T-cell (primary cell): ENCODE measurements around the gene KLK13. TPM values are rescaled to one million over a fixed set of nuclear protein-coding genes. Genes with fewer than 3 reads are reported as not detected.

Experiments
- ATAC-seq, 4 experiments: fragments of 200-7000 bp in 3 of 4; fragments of 150-1000 bp in 1 of 4; cut with Tn5 transposase; replicated peaks in 1 of 4; 1 replicate in 3 of 4; 2 replicates in 1 of 4; pipeline ENCODE4 v1.10.0; 2021; ENCODE audit warnings: moderate library complexity in 3 of 4, mild to moderate bottlenecking in 2 of 4, moderate number of reproducible peaks in 1 of 4
- CTCF ChIA-PET, 2 donors: fragments of 300-600 bp; sonication (Branson Sonifier 250); formaldehyde crosslinking; loops; one replicate each; lab custom pipeline; 2022; ENCODE audit warnings: antibody characterized with exemption in 2 of 2; lab: Charles Lee
- POLR2A ChIA-PET, 2 donors: fragments of 300-600 bp; sonication (Branson Sonifier 250); formaldehyde crosslinking; loops; one replicate each; lab custom pipeline; 2022; ENCODE audit warnings: antibody characterized with exemption in 2 of 2; lab: Charles Lee
- DNase-seq, 35 experiments: peaks; one replicate each; pipeline versions ENCODE4 v3.0.0 to v3.0.0-alpha.2; 2013 to 2023
- H3K27ac ChIP-seq: one replicate; pipeline ENCODE4 v1.5.1; 2013; ENCODE audit warnings: low read length
- H3K27me3 ChIP-seq, 2 experiments: replicated peaks in 1 of 2; 1 replicate in 1 of 2; 2 replicates in 1 of 2; pipeline versions ENCODE4 v1.6.1 to v1.7.0; 2013; ENCODE audit warnings: low read length in 1 of 2, mixed read lengths in 1 of 2; ENCODE audit not compliant: control insufficient read depth in 2 of 2, insufficient read depth in 2 of 2; ENCODE audit errors: extremely low read depth in 1 of 2
- H3K36me3 ChIP-seq, 2 donors: 1 replicate in 1 of 2; 2 replicates in 1 of 2; pipeline versions ENCODE4 v1.6.1 to v1.7.0; 2013; ENCODE audit warnings: low read length in 1 of 2; ENCODE audit not compliant: control insufficient read depth in 2 of 2, insufficient read depth in 1 of 2; ENCODE audit errors: extremely low read depth in 1 of 2
- H3K4me1 ChIP-seq, 2 experiments: 1 replicate in 1 of 2; 2 replicates in 1 of 2; pipeline versions ENCODE4 v1.6.1 to v1.7.0; 2013; ENCODE audit warnings: low read length in 2 of 2, mixed read lengths in 1 of 2; ENCODE audit not compliant: insufficient read depth in 2 of 2, control insufficient read depth in 1 of 2; ENCODE audit errors: extremely low read depth in 1 of 2
- H3K4me3 ChIP-seq, 2 donors: 1 replicate in 1 of 2; 2 replicates in 1 of 2; pipeline versions ENCODE4 v1.5.1 to v1.7.0; 2013; ENCODE audit warnings: mild to moderate bottlenecking in 2 of 2, low read length in 1 of 2, moderate library complexity in 1 of 2; ENCODE audit not compliant: control insufficient read depth in 1 of 2; ENCODE audit errors: extremely low read depth in 1 of 2
- H3K9me3 ChIP-seq: 2 replicates; pipeline ENCODE4 v1.7.0; 2013
- H3K27ac Mint-ChIP-seq, 2 donors: one replicate each; pipeline ENCODE4 v1.8.0; 2020 to 2021; ENCODE audit warnings: mild to moderate bottlenecking in 2 of 2, mixed read lengths in 2 of 2
- H3K27me3 Mint-ChIP-seq, 2 donors: one replicate each; pipeline ENCODE4 v1.8.0; 2021 to 2022; ENCODE audit warnings: mixed read lengths in 2 of 2
- H3K36me3 Mint-ChIP-seq: one replicate; pipeline ENCODE4 v1.8.0; 2021; ENCODE audit warnings: mixed read lengths
- H3K4me1 Mint-ChIP-seq, 3 donors: one replicate each; pipeline ENCODE4 v1.8.0; 2020 to 2022; ENCODE audit warnings: mixed read lengths in 3 of 3, mild to moderate bottlenecking in 1 of 3
- H3K4me3 Mint-ChIP-seq, 3 donors: one replicate each; pipeline ENCODE4 v1.8.0; 2020 to 2022; ENCODE audit warnings: mild to moderate bottlenecking in 3 of 3, mixed read lengths in 3 of 3, moderate library complexity in 3 of 3
- H3K9me3 Mint-ChIP-seq, 3 donors: one replicate each; pipeline ENCODE4 v1.8.0; 2020 to 2022; ENCODE audit warnings: mixed read lengths in 3 of 3
- WGBS: methylation state at CpG from one replicate; pipeline ENCODE4 v1.1.5; 2013; ENCODE audit warnings: missing lambda C conversion rate; ENCODE audit not compliant: insufficient coverage; 5-methylcytosine and 5-hydroxymethylcytosine counted together
- total RNA-seq, 35 experiments: library from RNA in 6 of 35; stranded (reverse) in 6 of 35; fragments of 120-200 nt in 1 of 35; gene quantifications; one replicate each; pipeline versions ENCODE4 v1.2.1 to v1.2.4 and lab custom pipeline; 2013 to 2026

Gene KLK13
- total RNA-seq, 5 donors from 2014 or later (not counting 1 experiment from before 2014, with no cell fraction given), result not detected

GRCh38 chr19:51082611-51083010 lies 17.7 kb upstream of the KLK13 start, which contains the start of gene KLK14:
TSS of gene KLK14 (minus strand) at chr19:51082887. CDS start at chr19:51082614, 273 bp downstream.
- Mint-ChIP-seq H3K9me3 (no peaks in the 10 kb centered on the region), H3K27ac (no peak within 1 kb of the TSS), H3K4me3 (no peak within 1 kb of the TSS), H3K27me3 (peaks cover 16% of the 10 kb centered on the region in 2 donors), H3K4me1 (no peaks in the 10 kb centered on the region), H3K36me3 (no peaks in the 10 kb centered on the region)
- peaks cover 0 to 2% of the 10 kb centered on the region in 2 donors for H3K36me3 ChIP-seq
- no peaks in the 10 kb centered on the region for H3K4me1 ChIP-seq
- WGBS, result 80% methylated on average over 1 of the region's 7 CpGs
- ATAC-seq, result no peak
- ChIA-PET CTCF (no interaction called here), POLR2A (no interaction called here)
- no peak within 1 kb of the TSS for H3K27ac ChIP-seq
- no peaks in the 10 kb centered on the region for H3K9me3 ChIP-seq
- no peak within 1 kb of the TSS for H3K4me3 ChIP-seq
- no peak for DNase-seq
- H3K27me3 ChIP-seq, result peaks cover 0 to 22% of the 10 kb centered on the region in 2 experiments

DNA sequence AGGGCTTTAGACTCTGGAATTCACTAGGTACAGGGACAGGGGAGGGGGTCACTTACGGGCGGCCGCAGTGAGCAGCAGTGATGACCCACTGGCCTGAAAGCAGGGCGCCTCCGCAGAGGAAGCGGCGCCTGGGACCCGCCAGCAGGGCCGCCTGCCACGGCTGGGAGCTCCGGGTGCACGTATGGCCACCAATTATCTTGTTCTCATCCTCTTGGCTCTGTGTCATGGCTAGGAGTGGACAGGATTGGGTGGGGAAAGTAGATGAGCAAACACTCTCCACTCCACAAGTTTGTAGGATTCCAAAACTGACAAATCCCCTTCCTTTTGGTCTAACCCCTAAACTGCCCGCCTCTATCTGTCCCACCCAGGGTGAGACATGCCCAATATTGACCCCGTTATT lies 16.6 kb upstream of the KLK13 start:
- ATAC-seq (no peak), DNase-seq (no peak)
- H3K4me3 Mint-ChIP-seq, result no peak overlapping the region
- no peaks in the 10 kb centered on the region for H3K4me1 Mint-ChIP-seq
- Histone ChIP-seq H3K9me3 (no peaks in the 10 kb centered on the region), H3K36me3 (peaks cover 0 to 2% of the 10 kb centered on the region in 2 donors), H3K27ac (no peak overlapping the region), H3K27me3 (peaks cover 0 to 24% of the 10 kb centered on the region in 2 experiments), H3K4me3 (no peak overlapping the region), H3K4me1 (no peaks in the 10 kb centered on the region)
- H3K36me3 Mint-ChIP-seq, result no peaks in the 10 kb centered on the region
- no peaks in the 10 kb centered on the region for H3K9me3 Mint-ChIP-seq
- POLR2A ChIA-PET, result no interaction called here
- H3K27ac Mint-ChIP-seq, result no peak overlapping the region
- H3K27me3 Mint-ChIP-seq, result peaks cover 16% of the 10 kb centered on the region in 2 donors
- WGBS, result 91% methylated on average over 12 of the region's 14 CpGs
- CTCF ChIA-PET, result no interaction called here

DNA sequence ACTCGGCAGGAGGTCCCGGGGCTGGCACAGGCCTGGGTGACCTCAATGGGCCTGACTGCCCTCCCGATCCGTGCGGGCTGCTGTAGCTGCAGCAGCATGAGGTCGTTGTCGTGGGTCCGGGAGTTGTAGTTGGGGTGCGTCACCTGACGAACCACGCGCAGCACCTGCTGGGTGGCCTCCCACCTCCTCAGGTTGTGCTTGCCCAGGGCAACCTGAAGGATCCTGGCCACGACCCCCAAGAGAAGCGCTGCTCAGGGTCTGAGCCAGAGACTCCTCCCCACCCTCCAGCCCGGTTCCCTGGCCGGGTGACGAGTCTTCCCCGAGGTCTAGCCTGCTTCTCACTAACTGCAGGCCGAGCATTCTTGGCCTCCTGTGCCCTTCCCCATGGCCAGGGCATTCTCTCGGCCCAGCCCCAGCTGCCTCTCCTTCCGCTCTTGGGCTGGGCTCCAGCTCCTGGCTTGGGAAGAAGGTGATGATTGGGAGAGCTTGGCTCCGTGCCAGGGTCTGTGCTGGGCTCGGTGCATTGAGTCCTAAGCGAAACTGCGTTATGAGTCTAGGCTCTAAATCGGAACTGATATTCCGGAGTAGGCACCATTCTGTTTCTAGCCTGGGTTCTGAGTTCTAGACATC lies 14.7 kb upstream of the KLK13 start:
- no peak overlapping the region for H3K27ac Mint-ChIP-seq
- Histone ChIP-seq H3K4me1 (no peaks in the 10 kb centered on the region), H3K27ac (no peak overlapping the region), H3K36me3 (no peaks in the 10 kb centered on the region), H3K9me3 (no peaks in the 10 kb centered on the region), H3K4me3 (no peak overlapping the region), H3K27me3 (peaks cover 0 to 24% of the 10 kb centered on the region in 2 experiments)
- no peak overlapping the region for H3K4me3 Mint-ChIP-seq
- peaks cover 16 to 24% of the 10 kb centered on the region in 2 donors for H3K27me3 Mint-ChIP-seq
- ChIA-PET CTCF (no interaction called here), POLR2A (no interaction called here)
- H3K9me3 Mint-ChIP-seq, result no peaks in the 10 kb centered on the region
- 92% methylated on average over 26 of the region's 27 CpGs for WGBS
- no peaks in the 10 kb centered on the region for H3K36me3 Mint-ChIP-seq
- no peaks in the 10 kb centered on the region for H3K4me1 Mint-ChIP-seq
- ATAC-seq (no peak), DNase-seq (no peak)

DNA sequence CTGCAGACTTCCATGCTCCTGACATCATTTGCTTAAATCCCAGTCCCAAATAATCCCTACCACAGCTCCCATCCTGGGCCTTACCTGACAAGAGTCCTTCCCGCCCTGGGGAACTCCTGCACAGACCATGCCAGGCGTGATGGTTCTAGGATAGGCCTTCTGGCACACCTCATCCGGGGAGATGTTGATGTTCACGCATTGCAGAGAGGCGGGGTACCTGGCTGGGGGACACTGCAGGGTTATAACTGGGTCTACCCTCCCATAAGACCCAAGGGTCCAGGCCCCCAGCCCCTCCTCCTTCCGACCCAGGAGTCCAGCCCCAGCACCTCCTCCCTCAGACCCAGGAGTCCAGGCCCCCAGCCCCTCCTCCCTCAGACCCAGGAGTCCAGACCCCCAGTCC lies 13.8 kb upstream of the KLK13 start:
- no peaks in the 10 kb centered on the region for H3K36me3 ChIP-seq
- DNase-seq (no peak), ATAC-seq (no peak)
- POLR2A ChIA-PET, result no interaction called here
- Mint-ChIP-seq H3K4me1 (no peaks in the 10 kb centered on the region), H3K4me3 (no peak overlapping the region), H3K27ac (no peak overlapping the region), H3K27me3 (peaks cover 20 to 27% of the 10 kb centered on the region in 2 donors), H3K9me3 (peaks cover 6% of the 10 kb centered on the region in 3 donors), H3K36me3 (no peaks in the 10 kb centered on the region)
- 77% methylated on average over 6 of the region's 6 CpGs for WGBS
- CTCF ChIA-PET, result no interaction called here
- no peaks in the 10 kb centered on the region for H3K9me3 ChIP-seq
- H3K4me1 ChIP-seq, result no peaks in the 10 kb centered on the region
- H3K27ac ChIP-seq, result no peak overlapping the region
- H3K27me3 ChIP-seq, result peaks cover 0 to 19% of the 10 kb centered on the region in 2 experiments
- no peak overlapping the region for H3K4me3 ChIP-seq

GRCh38 chr19:51078104-51078503 lies 13.2 kb upstream of the KLK13 start:
- DNase-seq, result no peak
- no peaks in the 10 kb centered on the region for H3K36me3 Mint-ChIP-seq
- CTCF ChIA-PET, result no interaction called here
- POLR2A ChIA-PET, result no interaction called here
- Histone ChIP-seq H3K27ac (no peak overlapping the region), H3K4me3 (no peak overlapping the region), H3K27me3 (peaks cover 0 to 17% of the 10 kb centered on the region in 2 experiments), H3K36me3 (no peaks in the 10 kb centered on the region), H3K4me1 (no peaks in the 10 kb centered on the region), H3K9me3 (no peaks in the 10 kb centered on the region)
- H3K27me3 Mint-ChIP-seq, result peaks cover 18 to 26% of the 10 kb centered on the region in 2 donors
- ATAC-seq, result no peak
- no peak overlapping the region for H3K27ac Mint-ChIP-seq
- H3K9me3 Mint-ChIP-seq, result peaks cover 6 to 8% (median 8%) of the 10 kb centered on the region in 3 donors
- H3K4me3 Mint-ChIP-seq, result no peak overlapping the region
- WGBS, result 57% methylated on average over 5 of the region's 6 CpGs
- no peaks in the 10 kb centered on the region for H3K4me1 Mint-ChIP-seq

DNA sequence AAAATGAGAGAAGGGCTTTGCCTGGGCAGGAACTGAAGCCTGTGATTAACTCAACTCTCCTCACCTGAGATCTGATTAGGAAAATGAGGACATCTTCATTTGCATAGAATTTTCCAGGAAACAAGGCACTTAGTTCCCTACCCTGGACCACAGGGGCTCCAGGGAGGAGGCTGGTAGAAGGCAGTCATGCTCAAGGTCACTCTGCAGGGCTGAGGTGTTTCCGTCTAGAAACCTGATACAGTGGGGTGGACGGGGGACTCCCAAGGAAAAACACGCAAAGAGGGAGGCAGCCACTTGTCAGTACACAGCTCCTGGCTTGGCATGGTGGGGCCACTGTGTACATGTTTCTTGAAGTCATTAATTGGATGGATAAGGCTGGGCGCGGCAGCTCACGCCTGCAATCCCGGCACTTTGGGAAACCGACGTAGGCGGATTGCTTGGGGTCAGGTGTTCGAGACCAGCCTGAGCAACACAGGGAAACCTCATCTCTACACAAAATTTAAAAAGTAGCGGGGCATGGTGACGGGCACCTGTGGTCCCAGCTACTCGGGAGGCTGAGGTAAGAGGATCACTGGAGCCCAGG lies 11.8 kb upstream of the KLK13 start:
- WGBS, result 84% methylated on average over 12 of the region's 14 CpGs
- H3K4me3 Mint-ChIP-seq, result no peak overlapping the region
- DNase-seq (no peak), ATAC-seq (no peak)
- ChIA-PET POLR2A (no interaction called here), CTCF (no interaction called here)
- peaks cover 0 to 10% of the 10 kb centered on the region in 2 experiments for H3K27me3 ChIP-seq
- H3K36me3 ChIP-seq, result no peaks in the 10 kb centered on the region
- no peaks in the 10 kb centered on the region for H3K36me3 Mint-ChIP-seq
- no peak overlapping the region for H3K27ac Mint-ChIP-seq
- no peak overlapping the region for H3K27ac ChIP-seq
- no peak overlapping the region for H3K4me3 ChIP-seq
- peaks cover 6 to 9% (median 8%) of the 10 kb centered on the region in 3 donors for H3K9me3 Mint-ChIP-seq
- peaks cover 10 to 23% of the 10 kb centered on the region in 2 donors for H3K27me3 Mint-ChIP-seq
- no peaks in the 10 kb centered on the region for H3K4me1 ChIP-seq
- H3K9me3 ChIP-seq, result no peaks in the 10 kb centered on the region
- no peaks in the 10 kb centered on the region for H3K4me1 Mint-ChIP-seq
